Choroid plexus epithelial cell (primary cell): ENCODE data around the gene TBC1D1.

Experiments used
- DNase-seq: peaks from one replicate; pipeline ENCODE4 v3.0.0-alpha.2; 2010; ENCODE audit warnings: low read depth
- H3K4me3 ChIP-seq: 2 replicates; pipeline ENCODE4 v1.5.1; 2011; ENCODE audit warnings: low read depth, mild to moderate bottlenecking, control low read depth, low read length, moderate library complexity
- CTCF ChIP-seq: conservative IDR thresholded peaks from 2 replicates; pipeline ENCODE4 v1.5.1; 2011; ENCODE audit warnings: low read depth, mild to moderate bottlenecking, control low read depth, inconsistent platforms, low read length, moderate library complexity

TBC1D1 gene

GRCh38 chr4:38099020-38099600 lies 208.2 kb downstream of the TBC1D1 start:
- DNase-seq, result peak; percentile 49
- H3K4me3 ChIP-seq, result no peak overlapping the region
- no peak for TF ChIP-seq CTCF

GRCh38 chr4:38099908-38100407 lies 209.1 kb downstream of the TBC1D1 start:
- no peak for TF ChIP-seq CTCF
- peak; percentile 84 for DNase-seq
- H3K4me3 ChIP-seq, result no peak overlapping the region

- DNase-seq, result no peak
- no peak overlapping the region for H3K4me3 ChIP-seq
- TF ChIP-seq CTCF, result no peak
Observed at GRCh38 chr4:38100474-38101255, 209.8 kb downstream of the TBC1D1 start.

GRCh38 chr4:38101563-38101962 lies 210.7 kb downstream of the TBC1D1 start:
- no peak for TF ChIP-seq CTCF
- peak; percentile 49 for DNase-seq
- H3K4me3 ChIP-seq, result no peak overlapping the region

GRCh38 chr4:38102957-38103588 lies 212.2 kb downstream of the TBC1D1 start:
- DNase-seq, result no peak
- TF ChIP-seq CTCF, result no peak

GRCh38 chr4:38105475-38106220 lies 214.8 kb downstream of the TBC1D1 start:
- no peak for DNase-seq
- TF ChIP-seq CTCF, result no peak
- no peak overlapping the region for H3K4me3 ChIP-seq

More at GRCh38 chr4:38102957-38103588, 212.2 kb downstream of the TBC1D1 start:
- H3K4me3 ChIP-seq, result no peak overlapping the region
